Subcutaneous abdominal adipose tissue (tissue), 5 donors: Measurements from ENCODE around the gene FYB1.

Source experiments
- H3K27ac ChIP-seq: one replicate; pipeline ENCODE4 v1.7.0; 2013; ENCODE audit warnings: low read depth, mild to moderate bottlenecking, inconsistent platforms, low read length, moderate library complexity
- H3K27me3 ChIP-seq, 5 donors: one replicate each; pipeline ENCODE4 v1.7.0; 2013; ENCODE audit warnings: low read length in 5 of 5, inconsistent platforms in 1 of 5; ENCODE audit not compliant: control insufficient read depth in 5 of 5, insufficient read depth in 4 of 5
- H3K36me3 ChIP-seq, 5 donors: one replicate each; pipeline ENCODE4 v1.7.0; 2013; ENCODE audit warnings: low read length in 5 of 5; ENCODE audit not compliant: control insufficient read depth in 5 of 5, insufficient read depth in 5 of 5
- H3K4me1 ChIP-seq, 5 donors: one replicate each; pipeline ENCODE4 v1.7.0; 2013; ENCODE audit warnings: low read length in 5 of 5, mild to moderate bottlenecking in 3 of 5, moderate library complexity in 1 of 5; ENCODE audit not compliant: control insufficient read depth in 5 of 5, insufficient read depth in 5 of 5
- H3K4me3 ChIP-seq, 5 donors: one replicate each; pipeline ENCODE4 v1.7.0; 2013; ENCODE audit warnings: low read length in 5 of 5, low read depth in 1 of 5
- H3K9ac ChIP-seq, 5 donors: one replicate each; pipeline ENCODE4 v1.7.0; 2013; ENCODE audit warnings: low read length in 5 of 5, mild to moderate bottlenecking in 4 of 5, moderate library complexity in 3 of 5
- H3K9me3 ChIP-seq, 5 donors: one replicate each; pipeline ENCODE4 v1.7.0; 2013; ENCODE audit warnings: low read length in 5 of 5; ENCODE audit not compliant: control insufficient read depth in 5 of 5
- donor health status: healthy.
- donor health status: healthy.
- donor health status: healthy.
- donor health status: healthy.
- donor health status: healthy.

FYB1 gene

GRCh38 chr5:39219437-39219836 lies at the start of gene FYB1:
Gene FYB1, minus strand, starts transcription at chr5:39219563. Its CDS starts 16,603 bp downstream, at chr5:39202960.
- H3K9ac ChIP-seq, result peak within 1 kb of the TSS in 1 of 5 donors; percentile 32
- peaks cover 2 to 37% (median 21%) of the 10 kb centered on the region in 5 donors for H3K4me1 ChIP-seq
- H3K27me3 ChIP-seq, result no peaks in the 10 kb centered on the region
- H3K27ac ChIP-seq, result peak within 1 kb of the TSS; percentile 55
- no peaks in the 10 kb centered on the region for H3K36me3 ChIP-seq
- peak within 1 kb of the TSS; percentile 24 to 48 (median 43) for H3K4me3 ChIP-seq
- H3K9me3 ChIP-seq, result no peaks in the 10 kb centered on the region

GRCh38 chr5:39267186-39267585 lies 47.8 kb upstream of the FYB1 start:
- Histone ChIP-seq H3K27ac (no peak overlapping the region), H3K9ac (no peak overlapping the region), H3K27me3 (no peaks in the 10 kb centered on the region), H3K36me3 (no peaks in the 10 kb centered on the region), H3K9me3 (no peaks in the 10 kb centered on the region), H3K4me1 (peaks cover 0 to 4% (median 0%) of the 10 kb centered on the region in 5 donors), H3K4me3 (no peak overlapping the region)

GRCh38 chr5:39266442-39266841 lies 47.1 kb upstream of the FYB1 start:
- no peaks in the 10 kb centered on the region for H3K36me3 ChIP-seq
- H3K27ac ChIP-seq, result no peak overlapping the region
- H3K27me3 ChIP-seq, result no peaks in the 10 kb centered on the region
- peaks cover 0 to 4% (median 0%) of the 10 kb centered on the region in 5 donors for H3K4me1 ChIP-seq
- H3K9me3 ChIP-seq, result no peaks in the 10 kb centered on the region
- no peak overlapping the region for H3K9ac ChIP-seq
- H3K4me3 ChIP-seq, result no peak overlapping the region

- H3K4me1 ChIP-seq, result peaks cover 0 to 4% (median 0%) of the 10 kb centered on the region in 5 donors
- H3K36me3 ChIP-seq, result no peaks in the 10 kb centered on the region
- no peak overlapping the region for H3K4me3 ChIP-seq
- no peak overlapping the region for H3K9ac ChIP-seq
- H3K27ac ChIP-seq, result no peak overlapping the region
- H3K27me3 ChIP-seq, result no peaks in the 10 kb centered on the region
- no peaks in the 10 kb centered on the region for H3K9me3 ChIP-seq
Observed at GRCh38 chr5:39264528-39264927, 45.2 kb upstream of the FYB1 start.

GRCh38 chr5:39262981-39263380 lies 43.6 kb upstream of the FYB1 start:
- Histone ChIP-seq H3K36me3 (no peaks in the 10 kb centered on the region), H3K27me3 (no peaks in the 10 kb centered on the region), H3K9ac (no peak overlapping the region), H3K27ac (no peak overlapping the region), H3K9me3 (no peaks in the 10 kb centered on the region), H3K4me3 (no peak overlapping the region), H3K4me1 (peaks cover 0 to 4% (median 0%) of the 10 kb centered on the region in 5 donors)

- no peak overlapping the region for H3K4me3 ChIP-seq
- no peak overlapping the region for H3K27ac ChIP-seq
- no peak overlapping the region for H3K9ac ChIP-seq
- no peaks in the 10 kb centered on the region for H3K36me3 ChIP-seq
- H3K27me3 ChIP-seq, result no peaks in the 10 kb centered on the region
- H3K9me3 ChIP-seq, result no peaks in the 10 kb centered on the region
- H3K4me1 ChIP-seq, result peaks cover 0 to 5% (median 0%) of the 10 kb centered on the region in 5 donors
Observed at GRCh38 chr5:39260095-39260494, 40.7 kb upstream of the FYB1 start.

- Histone ChIP-seq H3K9me3 (no peaks in the 10 kb centered on the region), H3K27ac (no peak overlapping the region), H3K4me3 (no peak overlapping the region), H3K27me3 (no peaks in the 10 kb centered on the region), H3K9ac (no peak overlapping the region), H3K36me3 (no peaks in the 10 kb centered on the region), H3K4me1 (peaks cover 0 to 5% (median 0%) of the 10 kb centered on the region in 5 donors)
Observed at GRCh38 chr5:39257554-39257953, 38.2 kb upstream of the FYB1 start.

- Histone ChIP-seq H3K9ac (no peak overlapping the region), H3K9me3 (no peaks in the 10 kb centered on the region), H3K27ac (no peak overlapping the region), H3K4me3 (peak overlapping the region in 2 of 5 donors; percentile 25 to 33), H3K27me3 (no peaks in the 10 kb centered on the region), H3K36me3 (no peaks in the 10 kb centered on the region), H3K4me1 (peaks cover 0 to 5% (median 0%) of the 10 kb centered on the region in 5 donors)
Observed at GRCh38 chr5:39256477-39257235, 37.3 kb upstream of the FYB1 start.

GRCh38 chr5:39255406-39255805 lies 36.0 kb upstream of the FYB1 start:
- Histone ChIP-seq H3K27ac (no peak overlapping the region), H3K4me1 (peaks cover 0 to 5% (median 0%) of the 10 kb centered on the region in 5 donors), H3K36me3 (no peaks in the 10 kb centered on the region), H3K4me3 (no peak overlapping the region), H3K9ac (no peak overlapping the region), H3K9me3 (no peaks in the 10 kb centered on the region), H3K27me3 (no peaks in the 10 kb centered on the region)

- no peaks in the 10 kb centered on the region for H3K36me3 ChIP-seq
- no peak overlapping the region for H3K4me3 ChIP-seq
- no peak overlapping the region for H3K9ac ChIP-seq
- no peak overlapping the region for H3K27ac ChIP-seq
- H3K9me3 ChIP-seq, result no peaks in the 10 kb centered on the region
- peaks cover 0 to 5% (median 0%) of the 10 kb centered on the region in 5 donors for H3K4me1 ChIP-seq
- H3K27me3 ChIP-seq, result no peaks in the 10 kb centered on the region
Observed at GRCh38 chr5:39254671-39255070, 35.3 kb upstream of the FYB1 start.
